CD8-positive, alpha-beta memory T cell (primary cell): ENCODE data around the gene CARS1. TPM values are rescaled to one million over a fixed set of nuclear protein-coding genes. Genes with fewer than 3 reads are reported as not detected.

Source experiments
- CTCF ChIA-PET: fragments of 350-600 bp; sonication (Branson Sonifier 250); formaldehyde crosslinking; loops from one replicate; lab custom pipeline; 2021; ENCODE audit warnings: antibody characterized with exemption; lab: Charles Lee
- POLR2A ChIA-PET: fragments of 350-600 bp; sonication (Branson Sonifier 250); formaldehyde crosslinking; loops from one replicate; lab custom pipeline; 2021; ENCODE audit warnings: antibody characterized with exemption; lab: Charles Lee
- DNase-seq, 5 donors: peaks; one replicate each; pipeline versions ENCODE4 v3.0.0 to v3.0.0-alpha.2; 2020 to 2022; ENCODE audit warnings: mixed read lengths in 1 of 5
- H3K27ac ChIP-seq: one replicate; pipeline ENCODE4 v1.7.0; 2013; ENCODE audit warnings: low read depth, mild to moderate bottlenecking, low read length, moderate library complexity
- H3K27me3 ChIP-seq: 2 replicates; pipeline ENCODE4 v1.7.0; 2013; ENCODE audit warnings: low read length, mild to moderate bottlenecking; ENCODE audit not compliant: insufficient read depth, poor library complexity, severe bottlenecking
- H3K36me3 ChIP-seq: 2 replicates; pipeline ENCODE4 v1.7.0; 2013; ENCODE audit warnings: mild to moderate bottlenecking, low read length, moderate library complexity; ENCODE audit not compliant: insufficient read depth
- H3K4me1 ChIP-seq: 2 replicates; pipeline ENCODE4 v1.7.0; 2013; ENCODE audit warnings: mild to moderate bottlenecking, low read length, moderate library complexity; ENCODE audit not compliant: insufficient read depth
- H3K4me3 ChIP-seq: 2 replicates; pipeline ENCODE4 v1.7.0; 2013; ENCODE audit warnings: mild to moderate bottlenecking, low read length
- H3K9me3 ChIP-seq: 2 replicates; pipeline ENCODE4 v1.7.0; 2013; ENCODE audit warnings: mild to moderate bottlenecking, low read length
- H3K27ac Mint-ChIP-seq, 8 donors: one replicate each; pipeline ENCODE4 v1.8.0; 2020 to 2021; ENCODE audit warnings: mixed read lengths in 8 of 8, mild to moderate bottlenecking in 6 of 8, inconsistent platforms in 3 of 8, moderate library complexity in 3 of 8
- H3K27me3 Mint-ChIP-seq, 2 donors: one replicate each; pipeline ENCODE4 v1.8.0; 2020 to 2021; ENCODE audit warnings: mixed read lengths in 2 of 2, mild to moderate bottlenecking in 1 of 2, moderate library complexity in 1 of 2
- H3K36me3 Mint-ChIP-seq, 3 donors: one replicate each; pipeline ENCODE4 v1.8.0; 2020 to 2021; ENCODE audit warnings: mixed read lengths in 3 of 3, inconsistent platforms in 1 of 3, mild to moderate bottlenecking in 1 of 3
- H3K4me1 Mint-ChIP-seq, 3 donors: one replicate each; pipeline ENCODE4 v1.8.0; 2020 to 2021; ENCODE audit warnings: mixed read lengths in 3 of 3, inconsistent platforms in 1 of 3, mild to moderate bottlenecking in 1 of 3
- H3K4me3 Mint-ChIP-seq, 7 donors: one replicate each; pipeline ENCODE4 v1.8.0; 2020 to 2021; ENCODE audit warnings: mixed read lengths in 7 of 7, mild to moderate bottlenecking in 6 of 7, moderate library complexity in 4 of 7, inconsistent platforms in 2 of 7
- H3K9me3 Mint-ChIP-seq, 5 donors: one replicate each; pipeline ENCODE4 v1.8.0; 2020 to 2022; ENCODE audit warnings: mixed read lengths in 5 of 5, mild to moderate bottlenecking in 3 of 5, moderate library complexity in 2 of 5, inconsistent platforms in 1 of 5
- polyA plus RNA-seq: library from polyadenylated mRNA; unstranded; fragments of 300-500 nt; fragmentation: Illumina TruSeq; gene quantifications from one replicate; pipeline ENCODE4 v1.2.3, GENCODE V29; 2021
- total RNA-seq, 2 experiments: library from RNA; stranded (reverse); gene quantifications; one replicate each; pipeline ENCODE4 v1.2.3, GENCODE V29; 2021

Gene CARS1
- total and polyA plus RNA-seq, 3 experiments from 2014 or later: 43.4 to 83.3 (median 81.2) TPM

DNA sequence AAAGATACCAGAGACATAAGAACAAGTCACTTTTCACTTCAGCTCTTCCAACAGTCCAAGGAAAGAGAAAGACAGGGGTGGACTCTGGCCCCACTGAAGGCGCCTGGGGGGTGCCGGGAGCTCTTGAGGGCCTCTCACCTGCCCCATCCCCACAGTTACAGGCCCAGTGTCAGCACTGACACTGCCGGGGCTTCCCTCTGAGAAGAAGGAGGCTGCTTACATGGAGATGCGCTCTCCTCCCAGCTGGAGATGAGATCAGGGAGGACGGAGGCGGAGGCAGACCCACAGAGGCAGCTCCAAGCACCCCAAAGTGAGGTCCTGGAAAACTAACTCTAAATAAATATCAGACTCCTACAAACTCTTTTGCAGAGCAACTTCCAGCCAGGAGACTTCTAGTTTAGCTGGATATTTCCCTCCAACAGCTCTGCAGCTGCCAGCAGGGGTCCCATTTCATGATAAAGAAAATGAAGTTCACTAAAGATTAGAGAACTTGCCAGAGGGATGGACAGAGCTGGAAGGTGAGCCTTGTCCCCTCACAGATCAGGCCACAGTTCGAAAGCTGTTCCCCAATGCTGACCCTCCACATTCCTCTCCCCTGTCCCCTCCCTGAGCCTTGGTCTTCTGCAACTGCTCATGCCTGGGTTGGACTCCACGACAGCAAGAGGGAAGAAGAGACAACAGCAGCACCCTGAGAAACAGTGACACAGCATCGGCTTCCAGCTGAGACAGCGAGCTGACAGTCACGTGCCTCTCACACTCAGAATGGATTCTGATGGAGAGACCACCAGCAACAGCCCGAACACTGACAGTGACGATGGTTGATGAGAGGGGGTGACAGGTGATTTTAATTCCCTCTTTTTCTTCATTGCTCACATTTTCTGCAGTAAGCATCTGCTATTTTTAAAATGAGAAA lies 5.8 kb downstream of the CARS1 start:
- Histone ChIP-seq H3K27me3 (no peaks in the 10 kb centered on the region), H3K4me1 (peaks cover 29% of the 10 kb centered on the region), H3K36me3 (peaks cover 8% of the 10 kb centered on the region), H3K27ac (no peak overlapping the region), H3K4me3 (no peak overlapping the region), H3K9me3 (no peaks in the 10 kb centered on the region)
- no peak for DNase-seq
- Mint-ChIP-seq H3K27me3 (no peaks in the 10 kb centered on the region), H3K36me3 (peaks cover 0 to 40% (median 5%) of the 10 kb centered on the region in 3 donors), H3K27ac (peak overlapping the region in 5 of 8 donors; percentile 61 to 99 (median 96)), H3K4me1 (peaks cover 45 to 73% (median 49%) of the 10 kb centered on the region in 3 donors), H3K4me3 (peak overlapping the region in 2 of 7 donors; percentile 23 to 32), H3K9me3 (no peaks in the 10 kb centered on the region)
- ChIA-PET CTCF (interaction anchor here (1.0 to 5.8 kb wide), 3 partner anchors 37 to 41 kb away, joined by 3 to 31 read pairs (median 5); no protein-coding TSS in a partner anchor), POLR2A (no interaction called here)

DNA sequence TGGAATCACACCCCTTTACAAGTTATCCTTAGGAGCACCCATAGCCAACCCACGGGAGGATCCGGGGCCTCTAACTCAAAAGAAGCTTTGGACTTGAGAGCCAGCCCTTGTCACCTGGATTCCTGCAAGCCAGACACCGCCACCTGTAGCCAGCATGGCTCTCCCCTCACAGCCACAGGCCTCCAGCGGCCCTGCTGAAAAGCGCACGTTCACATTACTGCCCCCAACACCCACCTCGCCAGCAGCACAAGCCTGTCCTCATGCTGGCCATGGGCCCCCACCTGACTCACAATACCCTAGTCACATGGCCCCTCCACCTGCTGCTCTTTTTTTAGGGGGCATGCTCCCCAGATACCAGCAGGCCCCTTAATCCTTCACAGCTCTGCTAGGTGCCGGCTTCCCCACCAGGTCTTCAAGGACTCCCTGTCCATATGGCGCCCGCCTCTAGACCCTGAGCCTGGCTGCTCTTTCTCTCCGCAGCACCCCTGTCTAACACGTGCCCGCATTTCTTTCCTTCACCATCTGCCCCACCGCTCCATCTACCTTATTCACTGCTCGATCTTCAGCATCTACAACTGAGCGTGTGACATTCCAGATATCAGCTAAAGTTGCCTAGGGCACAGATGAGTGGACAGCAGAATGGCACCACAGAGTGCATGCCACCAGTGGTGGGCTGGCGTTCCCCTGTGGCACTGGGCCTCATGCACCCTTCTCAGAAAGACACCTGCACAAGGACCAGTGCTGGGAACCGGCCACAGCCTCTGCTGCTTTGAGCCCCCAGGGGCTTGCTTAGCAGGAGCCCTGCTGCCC lies 6.6 kb downstream of the CARS1 start:
- Histone ChIP-seq H3K4me1 (peaks cover 20% of the 10 kb centered on the region), H3K4me3 (no peak overlapping the region), H3K36me3 (peaks cover 15% of the 10 kb centered on the region), H3K9me3 (no peaks in the 10 kb centered on the region), H3K27me3 (no peaks in the 10 kb centered on the region), H3K27ac (peak overlapping the region; percentile 9)
- peak overlapping the region; percentile 53 to 99 (median 96) for H3K27ac Mint-ChIP-seq
- CTCF ChIA-PET: interaction anchor here (0.8 to 5.8 kb wide), 6 partner anchors 12 to 520 kb away, joined by 3 to 31 read pairs (median 4); no protein-coding TSS in a partner anchor
- no peak for DNase-seq
- no peaks in the 10 kb centered on the region for H3K27me3 Mint-ChIP-seq
- H3K4me3 Mint-ChIP-seq: peak overlapping the region in 5 of 7 donors; percentile 43 to 86 (median 68)
- peaks cover 0 to 45% (median 5%) of the 10 kb centered on the region in 3 donors for H3K36me3 Mint-ChIP-seq
- H3K4me1 Mint-ChIP-seq: peaks cover 37 to 64% (median 42%) of the 10 kb centered on the region in 3 donors
- POLR2A ChIA-PET: no interaction called here
- H3K9me3 Mint-ChIP-seq: no peaks in the 10 kb centered on the region

DNA sequence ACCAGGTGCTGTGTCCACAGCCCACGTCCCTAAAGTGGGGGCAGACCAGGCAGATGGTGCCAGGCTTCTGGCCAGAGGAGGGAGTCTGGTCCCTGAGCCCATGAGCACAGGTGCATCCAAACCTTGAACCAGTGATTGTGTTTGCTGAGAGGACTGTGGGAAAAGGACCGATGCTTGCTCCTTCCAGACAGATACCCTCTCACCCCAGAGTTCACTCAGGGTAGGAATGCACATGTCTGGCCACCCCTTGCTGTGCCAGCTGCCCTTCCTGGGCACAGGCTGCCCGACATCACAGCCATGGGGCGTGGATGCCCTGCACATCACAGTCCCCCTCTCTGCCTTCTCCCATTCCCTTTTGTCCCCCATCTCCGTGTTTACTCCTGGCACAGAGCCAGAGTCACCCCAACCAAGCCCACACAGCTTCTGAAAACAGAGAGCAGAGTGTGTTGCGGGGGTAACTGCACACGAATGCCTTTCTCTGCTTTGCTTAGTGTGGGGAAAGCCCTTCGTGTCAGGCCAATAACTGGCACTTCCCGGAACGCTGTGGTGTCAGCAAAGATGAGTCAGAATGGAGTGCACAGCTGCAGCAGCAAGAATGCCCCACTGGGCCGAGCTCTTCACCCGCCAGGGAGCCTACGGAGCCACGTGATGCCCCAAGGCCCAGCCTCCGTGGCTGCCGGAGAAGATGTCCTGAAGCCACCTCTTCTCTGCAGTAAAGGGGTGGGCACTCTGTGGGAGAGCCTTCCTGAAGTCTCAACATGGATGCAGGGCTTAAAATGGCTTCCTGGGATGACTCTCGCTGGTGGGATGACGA lies 7.6 kb downstream of the CARS1 start:
- CTCF ChIA-PET: interaction anchor here (0.8 to 5.8 kb wide), 8 partner anchors 11 to 519 kb away, joined by 3 to 31 read pairs (median 4); no protein-coding TSS in a partner anchor

DNA sequence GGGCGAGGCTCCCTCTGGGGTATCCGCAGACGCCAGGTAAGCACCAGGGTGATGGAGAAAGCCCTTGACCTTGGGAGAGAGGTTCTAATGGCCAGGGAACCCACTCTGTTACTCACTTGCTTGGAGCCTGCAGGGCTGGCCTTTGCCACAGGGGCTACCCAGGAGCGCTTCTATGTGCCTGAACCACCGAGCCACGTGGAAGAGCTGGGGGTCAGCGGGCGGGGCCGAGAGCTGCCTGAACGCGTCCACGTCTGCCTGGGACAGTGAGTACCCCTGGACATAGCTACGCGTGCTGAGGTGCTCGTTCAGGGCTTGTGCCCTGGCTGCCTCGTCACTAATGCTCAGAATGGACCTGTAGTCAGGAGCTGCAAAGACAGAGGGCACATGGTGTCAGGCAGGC lies 9.6 kb downstream of the CARS1 start:
- Histone ChIP-seq H3K36me3 (peaks cover 7% of the 10 kb centered on the region), H3K4me3 (no peak overlapping the region), H3K9me3 (no peaks in the 10 kb centered on the region), H3K4me1 (peaks cover 19% of the 10 kb centered on the region), H3K27ac (no peak overlapping the region), H3K27me3 (no peaks in the 10 kb centered on the region)
- Mint-ChIP-seq H3K4me1 (peaks cover 20 to 56% (median 36%) of the 10 kb centered on the region in 3 donors), H3K27me3 (no peaks in the 10 kb centered on the region), H3K36me3 (peaks cover 0 to 51% (median 4%) of the 10 kb centered on the region in 3 donors), H3K27ac (peak overlapping the region in 3 of 8 donors; percentile 4 to 57 (median 47)), H3K4me3 (no peak overlapping the region), H3K9me3 (no peaks in the 10 kb centered on the region)
- ChIA-PET POLR2A (interaction anchor here (0.6 to 0.7 kb wide), 2 partner anchors 42 to 105 kb away, joined by 4 to 6 read pairs; no protein-coding TSS in a partner anchor), CTCF (interaction anchor here (1.1 to 1.4 kb wide), 2 partner anchors 12 to 43 kb away, joined by 3 read pairs; no protein-coding TSS in a partner anchor)
- no peak for DNase-seq

More for the DNA sequence above, 7.6 kb downstream of the CARS1 start:
- POLR2A ChIA-PET: interaction anchor here (0.7 kb wide), 1 partner anchor 42 kb away, joined by 3 read pairs; no protein-coding TSS in a partner anchor
- Mint-ChIP-seq H3K9me3 (no peaks in the 10 kb centered on the region), H3K27me3 (no peaks in the 10 kb centered on the region), H3K27ac (peak overlapping the region; percentile 76 to 99 (median 96)), H3K4me3 (peak overlapping the region; percentile 4 to 86 (median 67)), H3K4me1 (peaks cover 27 to 59% (median 39%) of the 10 kb centered on the region in 3 donors), H3K36me3 (peaks cover 0 to 49% (median 5%) of the 10 kb centered on the region in 3 donors)
- no peak overlapping the region for H3K4me3 ChIP-seq
- no peaks in the 10 kb centered on the region for H3K27me3 ChIP-seq
- H3K27ac ChIP-seq: peak overlapping the region; percentile 74
- DNase-seq: peak in 4 of 5 donors; percentile 73 to 89 (median 75)
- H3K36me3 ChIP-seq: peaks cover 14% of the 10 kb centered on the region
- H3K9me3 ChIP-seq: no peaks in the 10 kb centered on the region
- peaks cover 19% of the 10 kb centered on the region for H3K4me1 ChIP-seq

DNA sequence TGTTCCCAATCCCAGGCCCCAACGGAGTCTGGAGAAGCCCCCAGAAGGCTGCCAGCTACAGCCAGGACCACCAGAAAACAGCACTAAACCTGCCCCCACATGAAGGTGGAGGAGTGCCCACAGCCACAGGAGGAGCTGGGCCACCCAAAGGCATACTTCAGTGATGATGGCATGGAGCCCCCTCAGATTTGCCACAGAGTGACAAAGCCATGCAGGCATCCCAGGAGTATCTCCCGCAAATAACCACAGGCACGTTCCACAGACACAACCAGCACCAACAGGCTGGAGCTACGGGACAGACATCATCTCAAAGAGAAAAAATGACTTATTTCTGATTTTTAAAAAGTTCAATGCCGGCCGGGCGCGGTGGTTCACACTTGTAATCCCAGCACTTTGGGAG lies 10.6 kb downstream of the CARS1 start:
- H3K9me3 Mint-ChIP-seq: no peaks in the 10 kb centered on the region
- peaks cover 20 to 51% (median 35%) of the 10 kb centered on the region in 3 donors for H3K4me1 Mint-ChIP-seq
- H3K36me3 Mint-ChIP-seq: peaks cover 0 to 55% (median 2%) of the 10 kb centered on the region in 3 donors
- Histone ChIP-seq H3K4me1 (peaks cover 19% of the 10 kb centered on the region), H3K27me3 (no peaks in the 10 kb centered on the region), H3K9me3 (no peaks in the 10 kb centered on the region), H3K27ac (no peak overlapping the region), H3K36me3 (peaks cover 13% of the 10 kb centered on the region), H3K4me3 (no peak overlapping the region)
- H3K4me3 Mint-ChIP-seq: no peak overlapping the region
- DNase-seq: no peak
- CTCF ChIA-PET: interaction anchor here (1.1 to 1.2 kb wide), 2 partner anchors 11 to 44 kb away, joined by 3 read pairs; no protein-coding TSS in a partner anchor
- H3K27ac Mint-ChIP-seq: no peak overlapping the region
- no peaks in the 10 kb centered on the region for H3K27me3 Mint-ChIP-seq
- POLR2A ChIA-PET: no interaction called here

DNA sequence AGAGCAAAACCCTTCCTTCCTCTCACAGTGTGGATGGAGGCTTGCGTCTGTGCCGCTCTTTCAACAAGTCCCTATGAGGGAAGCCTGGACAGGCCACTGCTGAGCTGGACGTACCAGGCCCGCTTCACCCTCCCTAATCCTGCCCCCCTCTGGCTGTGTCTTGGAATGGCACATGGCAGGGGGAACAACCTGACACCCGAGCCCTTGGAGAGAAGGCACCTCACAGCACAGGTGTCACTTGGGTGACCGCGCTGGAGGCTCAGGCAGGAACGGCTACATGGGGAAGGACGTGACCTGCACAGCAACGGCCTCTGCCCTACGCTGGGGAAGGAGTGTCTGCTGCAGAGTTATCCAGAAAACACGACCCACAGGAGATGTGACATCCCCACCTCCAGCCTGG lies 11.0 kb downstream of the CARS1 start:
- H3K27me3 ChIP-seq: no peaks in the 10 kb centered on the region
- H3K4me3 Mint-ChIP-seq: no peak overlapping the region
- no peaks in the 10 kb centered on the region for H3K9me3 ChIP-seq
- DNase-seq: no peak
- H3K4me1 Mint-ChIP-seq: peaks cover 20 to 46% (median 33%) of the 10 kb centered on the region in 3 donors
- peaks cover 19% of the 10 kb centered on the region for H3K4me1 ChIP-seq
- POLR2A ChIA-PET: no interaction called here
- no peak overlapping the region for H3K27ac ChIP-seq
- H3K4me3 ChIP-seq: no peak overlapping the region
- H3K27ac Mint-ChIP-seq: peak overlapping the region in 2 of 8 donors; percentile 21 to 33
- H3K9me3 Mint-ChIP-seq: no peaks in the 10 kb centered on the region
- H3K36me3 ChIP-seq: peaks cover 13% of the 10 kb centered on the region
- H3K36me3 Mint-ChIP-seq: peaks cover 0 to 57% (median 5%) of the 10 kb centered on the region in 3 donors
- H3K27me3 Mint-ChIP-seq: no peaks in the 10 kb centered on the region
- CTCF ChIA-PET: interaction anchor here (1.2 kb wide), 1 partner anchor 11 kb away, joined by 3 read pairs; no protein-coding TSS in a partner anchor

DNA sequence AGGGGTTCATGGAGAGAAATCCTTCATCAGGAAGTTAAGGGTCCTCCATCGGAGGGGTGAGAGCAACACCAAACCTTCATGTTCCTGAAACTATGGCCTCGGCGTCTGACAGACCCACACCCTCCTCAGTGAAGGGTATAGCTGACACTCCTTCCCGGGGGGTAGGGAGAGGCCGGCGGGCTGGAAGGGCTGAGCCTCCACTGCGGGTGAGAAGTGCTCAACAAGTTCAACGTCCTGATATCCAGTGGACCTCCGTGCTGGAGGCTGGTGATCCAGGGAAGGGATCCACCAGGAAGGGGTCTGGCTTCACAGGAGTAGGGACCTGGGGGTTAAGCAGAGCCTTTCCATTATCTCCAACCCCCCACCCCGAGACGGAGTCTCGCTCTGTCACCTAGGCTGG lies 12.3 kb downstream of the CARS1 start:
- DNase-seq: peak in 1 of 5 donors; percentile 43
- Histone ChIP-seq H3K36me3 (peaks cover 18% of the 10 kb centered on the region), H3K27ac (no peak overlapping the region), H3K4me1 (peaks cover 8% of the 10 kb centered on the region), H3K9me3 (no peaks in the 10 kb centered on the region), H3K27me3 (no peaks in the 10 kb centered on the region), H3K4me3 (no peak overlapping the region)
- CTCF ChIA-PET: no interaction called here
- Mint-ChIP-seq H3K27ac (no peak overlapping the region), H3K4me3 (no peak overlapping the region), H3K9me3 (no peaks in the 10 kb centered on the region), H3K36me3 (peaks cover 0 to 66% (median 10%) of the 10 kb centered on the region in 3 donors), H3K4me1 (peaks cover 8 to 34% (median 20%) of the 10 kb centered on the region in 3 donors), H3K27me3 (no peaks in the 10 kb centered on the region)
- POLR2A ChIA-PET: no interaction called here
